Measurements from ENCODE around the gene RETREG1.

The RETREG1 gene

DNA sequence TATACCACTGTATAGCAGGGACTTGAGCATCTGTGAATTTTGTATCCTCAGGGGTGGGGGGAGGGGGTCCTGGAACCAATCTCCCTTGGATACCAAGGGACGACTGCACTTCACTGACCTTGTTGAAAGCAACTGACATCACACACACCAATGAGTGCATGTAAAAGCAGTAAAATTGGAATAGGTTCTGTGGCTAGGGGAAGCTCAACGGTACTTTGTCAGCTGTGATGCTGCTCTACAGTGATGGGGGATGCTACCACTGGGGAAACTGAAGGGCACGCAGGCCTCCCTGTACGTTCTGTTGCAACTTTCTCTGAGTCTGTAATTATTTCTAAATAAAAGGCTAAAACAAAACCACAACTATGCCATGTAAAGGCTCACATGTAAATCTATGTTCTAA is 47.0 kb upstream of the RETREG1 start:
- no peak overlapping the region for H3K27ac ChIP-seq (replicated peaks)

DNA sequence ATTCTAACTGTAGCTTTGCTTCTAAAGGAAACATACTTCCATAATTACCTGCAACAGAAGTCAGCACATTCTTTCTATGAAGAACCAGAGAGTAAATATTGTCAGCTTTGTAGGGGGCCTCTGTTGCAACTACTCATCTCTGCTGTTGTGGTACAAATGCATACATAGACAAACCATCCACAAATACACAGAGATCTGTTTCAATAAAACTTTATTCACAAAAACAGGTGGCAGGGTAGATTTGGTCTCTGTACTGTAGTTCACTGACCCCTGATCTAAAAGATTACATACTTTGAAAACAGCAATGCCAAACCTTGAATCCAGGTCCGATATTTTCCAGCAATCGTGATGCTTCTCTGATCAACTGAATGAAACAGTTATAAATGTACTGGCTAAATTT is 44.9 kb upstream of the RETREG1 start:
- no peaks in the 10 kb centered on the region for H3K27me3 ChIP-seq (ENCODE audit: insufficient read depth, poor library complexity, severe bottlenecking)
- TF ChIP-seq GABPA (IDR thresholded peaks at IDR 0.05; ENCODE audit: low read depth): no peak
- TF ChIP-seq POLR2AphosphoS5 (IDR thresholded peaks at IDR 0.05; ENCODE audit: low read depth): no peak
- DNase-seq (ENCODE audit: low read depth in 1 of 2, low spot score in 1 of 2): no peak
- H3K27ac ChIP-seq (replicated peaks): no peak overlapping the region
- H3K4me3 ChIP-seq (replicated peaks; ENCODE audit: insufficient read depth, low read length): no peak overlapping the region

More for the DNA sequence above, 47.0 kb upstream of the RETREG1 start:
- no peak for DNase-seq (ENCODE audit: low read depth in 1 of 2, low spot score in 1 of 2)
- H3K27me3 ChIP-seq (ENCODE audit: insufficient read depth, poor library complexity, severe bottlenecking): no peaks in the 10 kb centered on the region
- TF ChIP-seq GABPA (IDR thresholded peaks at IDR 0.05; ENCODE audit: low read depth) (no peak), POLR2AphosphoS5 (IDR thresholded peaks at IDR 0.05; ENCODE audit: low read depth) (no peak), SPI1 (IDR thresholded peaks at IDR 0.05; ENCODE audit: borderline replicate concordance, low read depth) (no peak)
- TF ChIP-seq, protein P1, sequence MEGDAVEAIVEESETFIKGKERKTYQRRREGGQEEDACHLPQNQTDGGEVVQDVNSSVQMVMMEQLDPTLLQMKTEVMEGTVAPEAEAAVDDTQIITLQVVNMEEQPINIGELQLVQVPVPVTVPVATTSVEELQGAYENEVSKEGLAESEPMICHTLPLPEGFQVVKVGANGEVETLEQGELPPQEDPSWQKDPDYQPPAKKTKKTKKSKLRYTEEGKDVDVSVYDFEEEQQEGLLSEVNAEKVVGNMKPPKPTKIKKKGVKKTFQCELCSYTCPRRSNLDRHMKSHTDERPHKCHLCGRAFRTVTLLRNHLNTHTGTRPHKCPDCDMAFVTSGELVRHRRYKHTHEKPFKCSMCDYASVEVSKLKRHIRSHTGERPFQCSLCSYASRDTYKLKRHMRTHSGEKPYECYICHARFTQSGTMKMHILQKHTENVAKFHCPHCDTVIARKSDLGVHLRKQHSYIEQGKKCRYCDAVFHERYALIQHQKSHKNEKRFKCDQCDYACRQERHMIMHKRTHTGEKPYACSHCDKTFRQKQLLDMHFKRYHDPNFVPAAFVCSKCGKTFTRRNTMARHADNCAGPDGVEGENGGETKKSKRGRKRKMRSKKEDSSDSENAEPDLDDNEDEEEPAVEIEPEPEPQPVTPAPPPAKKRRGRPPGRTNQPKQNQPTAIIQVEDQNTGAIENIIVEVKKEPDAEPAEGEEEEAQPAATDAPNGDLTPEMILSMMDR (IDR thresholded peaks at IDR 0.05; ENCODE audit: insufficient read depth, low read length): no peak
- TF ChIP-seq, protein P2, sequence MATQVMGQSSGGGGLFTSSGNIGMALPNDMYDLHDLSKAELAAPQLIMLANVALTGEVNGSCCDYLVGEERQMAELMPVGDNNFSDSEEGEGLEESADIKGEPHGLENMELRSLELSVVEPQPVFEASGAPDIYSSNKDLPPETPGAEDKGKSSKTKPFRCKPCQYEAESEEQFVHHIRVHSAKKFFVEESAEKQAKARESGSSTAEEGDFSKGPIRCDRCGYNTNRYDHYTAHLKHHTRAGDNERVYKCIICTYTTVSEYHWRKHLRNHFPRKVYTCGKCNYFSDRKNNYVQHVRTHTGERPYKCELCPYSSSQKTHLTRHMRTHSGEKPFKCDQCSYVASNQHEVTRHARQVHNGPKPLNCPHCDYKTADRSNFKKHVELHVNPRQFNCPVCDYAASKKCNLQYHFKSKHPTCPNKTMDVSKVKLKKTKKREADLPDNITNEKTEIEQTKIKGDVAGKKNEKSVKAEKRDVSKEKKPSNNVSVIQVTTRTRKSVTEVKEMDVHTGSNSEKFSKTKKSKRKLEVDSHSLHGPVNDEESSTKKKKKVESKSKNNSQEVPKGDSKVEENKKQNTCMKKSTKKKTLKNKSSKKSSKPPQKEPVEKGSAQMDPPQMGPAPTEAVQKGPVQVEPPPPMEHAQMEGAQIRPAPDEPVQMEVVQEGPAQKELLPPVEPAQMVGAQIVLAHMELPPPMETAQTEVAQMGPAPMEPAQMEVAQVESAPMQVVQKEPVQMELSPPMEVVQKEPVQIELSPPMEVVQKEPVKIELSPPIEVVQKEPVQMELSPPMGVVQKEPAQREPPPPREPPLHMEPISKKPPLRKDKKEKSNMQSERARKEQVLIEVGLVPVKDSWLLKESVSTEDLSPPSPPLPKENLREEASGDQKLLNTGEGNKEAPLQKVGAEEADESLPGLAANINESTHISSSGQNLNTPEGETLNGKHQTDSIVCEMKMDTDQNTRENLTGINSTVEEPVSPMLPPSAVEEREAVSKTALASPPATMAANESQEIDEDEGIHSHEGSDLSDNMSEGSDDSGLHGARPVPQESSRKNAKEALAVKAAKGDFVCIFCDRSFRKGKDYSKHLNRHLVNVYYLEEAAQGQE (IDR thresholded peaks at IDR 0.05; ENCODE audit: insufficient replicate concordance, low read depth): no peak
- no peak overlapping the region for H3K4me3 ChIP-seq (replicated peaks; ENCODE audit: insufficient read depth, low read length)

DNA sequence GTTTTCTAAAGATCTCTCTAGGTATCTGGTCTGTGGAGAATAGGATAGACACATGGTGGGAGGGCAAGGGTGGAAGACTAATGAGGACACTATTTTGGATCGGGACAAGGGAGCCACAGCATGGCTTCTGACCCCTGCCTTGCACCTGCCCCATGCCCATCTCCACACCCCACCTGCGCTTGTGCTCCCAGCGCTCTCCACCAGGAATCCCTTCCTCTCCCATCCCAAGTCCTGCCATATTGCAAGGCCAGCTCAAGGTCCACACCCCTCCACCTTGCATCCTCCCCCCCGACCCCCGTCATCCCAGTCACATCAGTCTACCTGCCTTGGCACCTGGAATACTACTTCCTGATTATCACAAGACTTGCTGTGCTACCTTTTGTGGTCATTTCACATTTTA is 44.2 kb upstream of the RETREG1 start:
- TF ChIP-seq, protein P2 (IDR thresholded peaks at IDR 0.05; ENCODE audit: insufficient replicate concordance, low read depth): no peak
- no peak for TF ChIP-seq POLR2AphosphoS5 (IDR thresholded peaks at IDR 0.05; ENCODE audit: low read depth)
- TF ChIP-seq, protein P1 (IDR thresholded peaks at IDR 0.05; ENCODE audit: insufficient read depth, low read length): no peak
- TF ChIP-seq SPI1 (IDR thresholded peaks at IDR 0.05; ENCODE audit: borderline replicate concordance, low read depth): no peak
- no peak for TF ChIP-seq GABPA (IDR thresholded peaks at IDR 0.05; ENCODE audit: low read depth)
- Histone ChIP-seq H3K4me3 (replicated peaks; ENCODE audit: insufficient read depth, low read length) (no peak overlapping the region), H3K27ac (replicated peaks) (no peak overlapping the region), H3K27me3 (ENCODE audit: insufficient read depth, poor library complexity, severe bottlenecking) (no peaks in the 10 kb centered on the region)
- no peak for DNase-seq (ENCODE audit: low read depth in 1 of 2, low spot score in 1 of 2)

DNA sequence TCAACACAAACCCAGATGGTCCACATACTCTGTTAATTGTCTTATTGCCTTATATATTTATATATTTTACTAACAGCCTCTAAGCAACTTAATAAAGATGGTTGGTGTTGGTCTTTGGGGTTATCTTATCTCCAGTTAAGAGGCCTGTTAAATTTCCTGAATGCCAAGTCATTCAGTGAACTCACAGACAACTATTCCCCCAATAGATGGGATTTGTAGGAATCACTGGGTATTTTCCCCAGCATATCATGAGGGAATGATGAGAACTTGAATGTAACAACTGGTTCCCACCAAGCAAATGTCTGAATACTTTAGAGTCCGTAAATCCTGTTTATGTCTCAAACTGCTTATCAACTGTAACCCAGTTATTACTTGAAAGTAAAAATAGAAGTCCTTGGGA is 42.7 kb upstream of the RETREG1 start:
- TF ChIP-seq, protein P1 (IDR thresholded peaks at IDR 0.05; ENCODE audit: insufficient read depth, low read length): no peak
- TF ChIP-seq GABPA (IDR thresholded peaks at IDR 0.05; ENCODE audit: low read depth) (no peak), POLR2AphosphoS5 (IDR thresholded peaks at IDR 0.05; ENCODE audit: low read depth) (no peak)
- TF ChIP-seq, protein P2 (IDR thresholded peaks at IDR 0.05; ENCODE audit: insufficient replicate concordance, low read depth): no peak
- Histone ChIP-seq H3K27ac (replicated peaks) (no peak overlapping the region), H3K4me3 (replicated peaks; ENCODE audit: insufficient read depth, low read length) (no peak overlapping the region), H3K27me3 (ENCODE audit: insufficient read depth, poor library complexity, severe bottlenecking) (no peaks in the 10 kb centered on the region)
- DNase-seq (ENCODE audit: low read depth in 1 of 2, low spot score in 1 of 2): no peak

Measured in HL-60 (cell line).